Erythroblast (primary cell): ENCODE data around the gene PCED1B.
A peak's percentile ranks its signal among the peaks of the same experiment; 100 is the strongest.
"Not testable (repeated sequence)": the region's sequence is repeated elsewhere in the genome, so short reads cannot be mapped to it uniquely, and the experiment has no call there.

ENCODE experiments used
- DNase-seq, 2 experiments: peaks; one replicate each; lab custom pipeline; 2025; lab: John Stamatoyannopoulos, UW
- GATA1 ChIP-seq: IDR thresholded peaks from 2 replicates; pipeline ENCODE4 v1.6.1; 2011; ENCODE audit warnings: low read depth, mild to moderate bottlenecking, control low read depth, low read length, moderate library complexity
- POLR2A ChIP-seq: IDR thresholded peaks from 2 replicates; pipeline ENCODE4 v1.6.1; 2011; ENCODE audit warnings: mild to moderate bottlenecking, low read length

PCED1B gene, protein sequence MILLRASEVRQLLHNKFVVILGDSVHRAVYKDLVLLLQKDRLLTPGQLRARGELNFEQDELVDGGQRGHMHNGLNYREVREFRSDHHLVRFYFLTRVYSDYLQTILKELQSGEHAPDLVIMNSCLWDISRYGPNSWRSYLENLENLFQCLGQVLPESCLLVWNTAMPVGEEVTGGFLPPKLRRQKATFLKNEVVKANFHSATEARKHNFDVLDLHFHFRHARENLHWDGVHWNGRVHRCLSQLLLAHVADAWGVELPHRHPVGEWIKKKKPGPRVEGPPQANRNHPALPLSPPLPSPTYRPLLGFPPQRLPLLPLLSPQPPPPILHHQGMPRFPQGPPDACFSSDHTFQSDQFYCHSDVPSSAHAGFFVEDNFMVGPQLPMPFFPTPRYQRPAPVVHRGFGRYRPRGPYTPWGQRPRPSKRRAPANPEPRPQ

DNA sequence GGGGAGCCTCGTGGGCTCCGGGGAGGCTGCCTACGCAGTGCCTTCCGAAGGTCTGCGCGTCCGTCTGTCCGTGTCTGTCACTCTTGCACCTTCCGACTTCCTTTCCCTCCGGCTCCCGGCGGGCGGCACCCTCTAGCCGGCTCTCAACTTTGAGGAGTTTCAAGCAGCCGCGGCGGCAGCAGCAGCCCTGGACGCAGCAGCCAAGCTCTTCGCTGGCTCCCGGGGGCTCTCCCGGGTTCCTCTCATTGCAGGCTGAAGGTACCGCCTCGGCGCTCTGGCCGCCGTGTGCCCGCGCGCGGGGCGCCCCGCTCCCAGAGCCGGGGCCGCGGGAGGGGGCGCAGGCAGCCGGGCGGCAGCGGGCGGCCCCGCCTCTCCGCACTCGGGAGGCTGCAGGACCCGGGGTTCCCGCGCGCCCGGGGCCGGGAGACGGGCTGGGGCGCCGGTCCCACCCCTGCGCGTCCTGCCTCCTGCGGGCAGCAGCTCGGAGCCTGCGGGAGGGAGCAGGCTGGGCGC, at the start of gene PCED1B, which contains the start of gene AMIGO2:
PCED1B (plus strand) TSS at position 154 of the 513 bp plus-strand sequence. CDS start 155,443 bp downstream, outside the sequence.
AMIGO2 (minus strand) TSS at position 492 of the 513 bp plus-strand sequence. CDS start 957 bp downstream, outside the sequence.
- no peak for TF ChIP-seq POLR2A
- no peak for TF ChIP-seq GATA1
- DNase-seq = peak; percentile 79 to 84

DNA sequence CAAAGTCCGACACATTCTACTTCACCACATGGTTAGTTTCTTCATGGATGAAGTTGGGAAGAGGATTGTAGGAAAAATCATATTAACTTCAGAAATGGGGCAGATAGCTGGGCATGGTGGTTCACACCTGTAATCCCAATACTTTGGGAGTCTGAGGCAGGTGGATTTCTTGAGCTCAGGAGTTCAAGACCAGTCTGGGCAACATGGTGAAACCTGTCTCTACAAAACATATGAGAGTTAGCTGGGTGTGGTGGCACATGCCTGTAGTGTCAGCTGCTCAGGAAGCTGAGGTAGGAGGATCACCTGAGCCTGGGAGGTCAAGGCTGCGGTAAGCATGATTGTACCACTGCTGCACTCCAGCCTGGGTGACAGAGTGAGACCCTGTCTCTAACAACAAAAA, 49.5 kb upstream of the PCED1B start:
- no peak for DNase-seq
- TF ChIP-seq GATA1 (no peak), POLR2A (no peak)

- DNase-seq = peak; percentile 51 to 64
- TF ChIP-seq POLR2A = no peak
- no peak for TF ChIP-seq GATA1
Observed at GRCh38 chr12:47032644-47033043, 46.8 kb upstream of the PCED1B start.

GRCh38 chr12:47033081-47033480, 46.3 kb upstream of the PCED1B start:
- no peak for DNase-seq

DNA sequence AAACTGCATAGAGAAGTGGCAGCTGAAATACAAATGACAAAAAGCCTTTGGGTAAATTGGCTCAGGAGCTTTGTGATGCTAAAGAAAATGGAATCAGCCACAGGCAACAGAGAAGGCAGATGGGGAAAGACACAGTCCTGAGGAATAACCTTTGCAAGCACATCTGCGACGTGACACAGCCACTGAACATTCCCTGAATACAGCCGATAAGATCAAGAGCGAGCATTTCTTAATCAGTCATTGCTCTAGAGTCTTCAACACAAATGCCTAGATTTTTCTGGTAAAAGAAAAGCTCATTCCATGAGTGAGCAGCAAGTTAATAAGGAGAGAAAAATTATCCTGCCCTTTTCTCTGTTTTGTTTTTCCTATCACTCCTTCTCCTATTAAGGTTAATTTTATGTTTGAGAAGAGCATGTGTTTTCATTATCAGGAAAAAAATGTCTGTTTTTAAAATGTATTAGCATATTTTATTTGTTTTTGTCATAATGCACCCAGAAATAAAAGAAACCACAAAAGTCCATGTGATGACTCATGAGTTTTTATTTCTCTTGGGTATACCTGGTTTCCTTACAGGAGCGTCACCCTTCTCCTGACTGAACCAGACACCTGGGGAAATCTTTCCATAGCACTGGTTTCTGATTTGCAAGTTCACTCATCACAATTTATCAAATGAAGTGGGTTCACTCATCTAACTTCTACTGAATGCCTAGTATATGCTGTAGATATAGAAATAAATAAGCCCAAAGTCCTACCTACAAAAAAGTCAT, 45.4 kb upstream of the PCED1B start:
- TF ChIP-seq POLR2A (no peak), GATA1 (no peak)
- no peak for DNase-seq

More at GRCh38 chr12:47033081-47033480, 46.3 kb upstream of the PCED1B start:
- TF ChIP-seq GATA1 = no peak
- no peak for TF ChIP-seq POLR2A

DNA sequence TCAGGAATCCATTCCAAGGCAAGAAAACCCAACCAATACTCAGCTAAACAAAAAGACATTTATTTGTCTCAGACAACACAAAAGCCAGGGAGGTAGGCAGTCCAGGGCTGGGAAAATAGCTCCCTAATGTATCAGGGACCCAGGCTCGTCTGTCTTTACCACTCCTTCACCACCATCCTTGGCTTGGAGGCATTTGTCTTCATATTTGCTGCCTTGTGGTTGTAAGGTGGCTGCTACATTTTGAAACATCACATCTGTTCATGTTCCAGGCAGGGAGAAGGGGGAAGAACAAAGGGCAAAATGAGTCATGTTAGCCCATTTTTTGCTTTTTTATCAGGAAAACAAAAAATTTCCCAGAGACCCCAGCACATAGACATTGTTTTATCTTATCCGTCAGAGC, 44.8 kb upstream of the PCED1B start:
- no peak for DNase-seq
- TF ChIP-seq POLR2A = no peak
- TF ChIP-seq GATA1 = no peak

DNA sequence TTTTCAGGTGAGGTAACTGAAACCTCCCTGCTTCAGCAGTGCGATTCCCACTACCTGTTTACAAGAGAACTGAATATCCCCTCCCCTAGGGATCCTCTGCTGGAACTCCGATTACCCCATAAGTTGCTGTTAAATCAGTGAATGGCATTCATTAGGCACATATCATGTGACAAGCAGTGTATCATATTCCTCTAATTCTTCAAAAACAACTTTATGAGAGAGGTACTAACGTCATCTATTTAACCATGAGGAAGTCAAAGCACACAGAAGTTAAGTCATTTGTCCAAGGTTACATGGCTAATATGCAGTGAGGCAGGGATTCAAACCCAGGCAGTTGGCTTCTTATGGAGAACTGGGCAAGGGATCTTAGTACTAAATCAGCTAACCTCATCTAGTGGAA, 43.9 kb upstream of the PCED1B start:
- TF ChIP-seq POLR2A (no peak), GATA1 (no peak)
- no peak for DNase-seq

GRCh38 chr12:47038270-47038748, 41.1 kb upstream of the PCED1B start:
- TF ChIP-seq GATA1 (no peak), POLR2A (peak; percentile 23)
- no peak for DNase-seq

- no peak for TF ChIP-seq GATA1
- TF ChIP-seq POLR2A = peak; percentile 8
- DNase-seq = no peak
Observed at GRCh38 chr12:47039079-47039478, 40.3 kb upstream of the PCED1B start.

- no peak for TF ChIP-seq POLR2A
- no peak for TF ChIP-seq GATA1
- no peak for DNase-seq
Observed at GRCh38 chr12:47039756-47040155, 39.7 kb upstream of the PCED1B start.

GRCh38 chr12:47041327-47041726, 38.1 kb upstream of the PCED1B start:
- no peak for DNase-seq
- TF ChIP-seq POLR2A (no peak), GATA1 (no peak)

DNA sequence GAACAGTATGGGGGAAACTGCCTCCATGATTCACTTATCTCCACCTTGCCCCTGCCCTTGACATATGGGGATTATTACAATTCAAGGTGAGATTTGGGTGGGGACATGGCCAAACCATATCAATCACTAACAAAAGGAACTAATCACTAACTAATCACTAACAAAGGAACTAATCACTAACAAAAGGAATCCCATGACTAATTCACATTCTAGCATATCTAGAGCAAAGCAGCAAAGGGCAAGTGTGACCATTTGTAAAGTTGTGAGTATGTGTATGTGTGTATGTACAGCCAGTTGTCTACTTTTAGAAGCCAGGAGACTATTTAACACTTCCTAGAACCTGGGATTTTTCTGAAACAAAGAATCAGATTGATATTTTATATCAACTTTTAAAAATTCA, 30.9 kb upstream of the PCED1B start:
- TF ChIP-seq POLR2A = no peak
- no peak for TF ChIP-seq GATA1
- no peak for DNase-seq

DNA sequence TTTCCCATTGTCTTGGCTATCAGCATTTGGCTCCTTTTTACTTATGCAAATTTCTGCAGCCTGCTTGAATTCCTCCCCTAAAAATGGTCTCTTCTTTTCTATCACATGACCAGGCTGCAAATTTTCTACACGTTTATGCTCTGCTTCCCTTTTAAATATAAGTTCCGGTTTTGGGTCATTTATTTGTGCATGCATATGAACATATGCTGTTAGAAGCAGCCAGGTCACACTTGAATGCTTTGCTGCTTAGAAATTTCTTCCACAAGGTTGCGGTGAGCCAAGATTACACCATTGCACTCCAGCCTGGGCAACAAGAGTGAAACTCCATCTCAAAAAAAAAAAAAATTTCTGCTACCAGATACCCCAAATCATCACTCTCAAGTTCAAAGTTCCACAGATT, 28.1 kb upstream of the PCED1B start:
- DNase-seq = not testable (repeated sequence)

DNA sequence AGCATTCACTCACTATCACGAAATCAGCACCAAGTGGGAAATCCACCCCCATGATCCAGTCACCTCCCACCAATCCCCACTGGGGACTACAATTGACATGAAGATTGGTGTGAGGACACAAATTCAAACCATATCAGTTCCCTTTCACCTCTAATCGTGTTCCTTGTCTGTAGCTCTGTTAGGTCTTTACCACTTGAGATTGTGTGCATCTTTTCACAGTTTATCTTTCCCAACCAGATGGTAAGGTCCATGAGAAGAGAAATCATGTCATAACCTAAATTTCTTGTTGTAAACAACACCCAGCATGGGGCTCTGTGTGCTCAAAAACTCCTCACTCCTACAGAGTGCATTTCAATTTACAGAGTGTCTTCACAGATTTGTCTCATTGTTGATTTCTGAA, 27.1 kb upstream of the PCED1B start:
- DNase-seq = peak in 1 of 2 experiments; percentile 11
- TF ChIP-seq POLR2A = no peak
- no peak for TF ChIP-seq GATA1

GRCh38 chr12:47053961-47054360, 25.5 kb upstream of the PCED1B start:
- no peak for TF ChIP-seq GATA1
- no peak for TF ChIP-seq POLR2A
- DNase-seq = no peak
